ENCODE results near the gene FOXN1. TPM values are rescaled to one million over a fixed set of nuclear protein-coding genes. Genes with fewer than 3 reads are reported as not detected.

The FOXN1 gene
- total and polyA plus RNA-seq, 2 of the 13 experiments (the other 11 are each of a cell fraction or from before 2014, with no cell fraction given), result 0.01 TPM; not detected in 1

DNA sequence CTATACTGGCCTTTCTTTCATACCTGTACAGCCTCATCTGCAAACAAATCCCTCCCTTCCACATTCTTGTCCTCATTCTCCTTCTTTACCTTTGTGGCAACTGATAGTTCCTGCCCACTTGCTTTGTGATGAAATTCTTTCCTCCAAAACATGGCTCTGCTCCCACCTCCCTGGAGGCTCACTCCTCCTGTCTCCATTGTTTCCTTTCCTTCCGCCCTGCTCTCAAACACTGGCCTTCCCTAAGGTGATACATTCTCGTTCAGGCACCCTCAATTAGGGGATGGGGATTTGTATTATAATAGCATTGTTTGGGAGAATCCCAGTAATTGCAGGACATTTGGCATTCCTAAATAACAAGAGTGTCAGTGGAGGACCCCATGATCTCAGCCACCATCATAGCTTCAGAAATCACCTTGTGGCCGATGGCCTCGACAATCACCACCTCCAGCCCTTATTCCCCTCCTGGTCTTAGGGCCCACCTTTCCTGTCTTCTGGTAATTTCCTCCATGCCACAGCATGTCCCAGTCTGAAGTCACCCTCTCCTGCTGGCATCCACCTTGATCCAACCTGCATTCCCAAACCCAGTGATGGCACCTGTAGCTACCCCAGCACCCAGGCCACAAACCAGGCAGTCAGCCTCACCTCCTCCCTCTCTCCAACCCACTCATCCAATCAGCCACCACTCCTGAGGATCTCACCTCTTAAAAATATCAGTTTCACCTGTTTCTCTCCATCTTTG is 38.4 kb downstream of the FOXN1 start (continued):
- TF ChIP-seq, protein P1, sequence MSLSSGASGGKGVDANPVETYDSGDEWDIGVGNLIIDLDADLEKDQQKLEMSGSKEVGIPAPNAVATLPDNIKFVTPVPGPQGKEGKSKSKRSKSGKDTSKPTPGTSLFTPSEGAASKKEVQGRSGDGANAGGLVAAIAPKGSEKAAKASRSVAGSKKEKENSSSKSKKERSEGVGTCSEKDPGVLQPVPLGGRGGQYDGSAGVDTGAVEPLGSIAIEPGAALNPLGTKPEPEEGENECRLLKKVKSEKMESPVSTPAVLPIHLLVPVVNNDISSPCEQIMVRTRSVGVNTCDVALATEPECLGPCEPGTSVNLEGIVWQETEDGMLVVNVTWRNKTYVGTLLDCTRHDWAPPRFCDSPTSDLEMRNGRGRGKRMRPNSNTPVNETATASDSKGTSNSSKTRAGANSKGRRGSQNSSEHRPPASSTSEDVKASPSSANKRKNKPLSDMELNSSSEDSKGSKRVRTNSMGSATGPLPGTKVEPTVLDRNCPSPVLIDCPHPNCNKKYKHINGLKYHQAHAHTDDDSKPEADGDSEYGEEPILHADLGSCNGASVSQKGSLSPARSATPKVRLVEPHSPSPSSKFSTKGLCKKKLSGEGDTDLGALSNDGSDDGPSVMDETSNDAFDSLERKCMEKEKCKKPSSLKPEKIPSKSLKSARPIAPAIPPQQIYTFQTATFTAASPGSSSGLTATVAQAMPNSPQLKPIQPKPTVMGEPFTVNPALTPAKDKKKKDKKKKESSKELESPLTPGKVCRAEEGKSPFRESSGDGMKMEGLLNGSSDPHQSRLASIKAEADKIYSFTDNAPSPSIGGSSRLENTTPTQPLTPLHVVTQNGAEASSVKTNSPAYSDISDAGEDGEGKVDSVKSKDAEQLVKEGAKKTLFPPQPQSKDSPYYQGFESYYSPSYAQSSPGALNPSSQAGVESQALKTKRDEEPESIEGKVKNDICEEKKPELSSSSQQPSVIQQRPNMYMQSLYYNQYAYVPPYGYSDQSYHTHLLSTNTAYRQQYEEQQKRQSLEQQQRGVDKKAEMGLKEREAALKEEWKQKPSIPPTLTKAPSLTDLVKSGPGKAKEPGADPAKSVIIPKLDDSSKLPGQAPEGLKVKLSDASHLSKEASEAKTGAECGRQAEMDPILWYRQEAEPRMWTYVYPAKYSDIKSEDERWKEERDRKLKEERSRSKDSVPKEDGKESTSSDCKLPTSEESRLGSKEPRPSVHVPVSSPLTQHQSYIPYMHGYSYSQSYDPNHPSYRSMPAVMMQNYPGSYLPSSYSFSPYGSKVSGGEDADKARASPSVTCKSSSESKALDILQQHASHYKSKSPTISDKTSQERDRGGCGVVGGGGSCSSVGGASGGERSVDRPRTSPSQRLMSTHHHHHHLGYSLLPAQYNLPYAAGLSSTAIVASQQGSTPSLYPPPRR (CRISPR knock-in tag; IDR thresholded peaks at IDR 0.05; ENCODE audit: borderline replicate concordance), result no peak
- no peak for TF ChIP-seq SAP130 (CRISPR knock-in tag; IDR thresholded peaks at IDR 0.05; ENCODE audit: low read depth)
- TF ChIP-seq NCOA5 (CRISPR knock-in tag; IDR thresholded peaks at IDR 0.05), result no peak
- TF ChIP-seq EP300 (IDR thresholded peaks at IDR 0.05; ENCODE audit: low read depth in 2 of 2, low read length in 2 of 2), result no peak
- TF ChIP-seq EP300 (CRISPR knock-in tag; IDR thresholded peaks at IDR 0.05; ENCODE audit: borderline replicate concordance), result no peak

DNA sequence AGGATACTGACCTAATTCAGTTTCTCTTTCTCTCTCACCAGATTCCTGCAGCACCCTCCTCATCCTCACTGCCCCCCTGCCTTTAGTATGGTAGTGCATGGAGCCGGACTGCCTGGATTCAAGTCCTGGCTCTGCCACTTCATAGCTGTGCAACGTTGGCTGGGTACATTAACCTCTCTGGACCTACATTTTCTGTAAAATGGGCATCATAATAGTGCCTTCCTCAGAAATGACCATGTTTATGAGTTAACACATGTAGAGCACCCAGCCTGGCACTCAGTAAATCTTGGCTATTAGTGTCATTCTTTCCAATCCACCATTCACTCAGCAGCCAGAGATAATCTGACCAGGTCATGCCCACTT is 39.0 kb downstream of the FOXN1 start:
- H3K79me2 ChIP-seq (ENCODE audit: insufficient read depth, low read length), result no peaks in the 10 kb centered on the region
- TF ChIP-seq LCORL (IDR thresholded peaks at IDR 0.05), result no peak
- no peak for TF ChIP-seq LCORL (CRISPR knock-in tag; IDR thresholded peaks at IDR 0.05)
- peak; percentile 68; the same call in 1 of the 2 replicates for TF ChIP-seq ZNF768 (CRISPR knock-in tag; IDR thresholded peaks at IDR 0.05)
- TF ChIP-seq ZNF629 (CRISPR knock-in tag; conservative IDR thresholded peaks at IDR 0.05), result 0 out of 2 replicates have a peak, but pooled peaks have one; percentile 28
- TF ChIP-seq, protein P2, sequence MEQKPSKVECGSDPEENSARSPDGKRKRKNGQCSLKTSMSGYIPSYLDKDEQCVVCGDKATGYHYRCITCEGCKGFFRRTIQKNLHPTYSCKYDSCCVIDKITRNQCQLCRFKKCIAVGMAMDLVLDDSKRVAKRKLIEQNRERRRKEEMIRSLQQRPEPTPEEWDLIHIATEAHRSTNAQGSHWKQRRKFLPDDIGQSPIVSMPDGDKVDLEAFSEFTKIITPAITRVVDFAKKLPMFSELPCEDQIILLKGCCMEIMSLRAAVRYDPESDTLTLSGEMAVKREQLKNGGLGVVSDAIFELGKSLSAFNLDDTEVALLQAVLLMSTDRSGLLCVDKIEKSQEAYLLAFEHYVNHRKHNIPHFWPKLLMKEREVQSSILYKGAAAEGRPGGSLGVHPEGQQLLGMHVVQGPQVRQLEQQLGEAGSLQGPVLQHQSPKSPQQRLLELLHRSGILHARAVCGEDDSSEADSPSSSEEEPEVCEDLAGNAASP (CRISPR knock-in tag; IDR thresholded peaks at IDR 0.05; ENCODE audit: borderline replicate concordance), result no peak
- 35% methylated on average over 2 of the region's 2 CpGs for WGBS (ENCODE audit: low lambda C conversion rate)
- no peak overlapping the region for H3K4me3 ChIP-seq (replicated peaks in 1 of 3; ENCODE audit: insufficient read depth in 1 of 3, low read depth in 2 of 3, low read length in 3 of 3)
- no peak overlapping the region for H3K9ac ChIP-seq (ENCODE audit: insufficient read depth, low read depth, low read length)
- no peaks in the 10 kb centered on the region for H3K9me3 ChIP-seq (ENCODE audit: low read length)
- no peaks in the 10 kb centered on the region for H4K20me1 ChIP-seq (ENCODE audit: insufficient read depth, low read length)
- H3K36me3 ChIP-seq (replicated peaks in 1 of 2; ENCODE audit: control insufficient read depth in 1 of 2, insufficient read depth in 2 of 2, low read length in 2 of 2), result no peaks in the 10 kb centered on the region
- no TSS peak for BruUV-seq (replicated peaks)
- no peak overlapping the region for H2AFZ ChIP-seq (ENCODE audit: low read length)
- ChIA-PET CTCF (ENCODE audit: low intra/inter-chr PET ratio, low total read pairs) (no interaction called here), POLR2A (no interaction called here)
- ATAC-seq, result no peak
- no peak overlapping the region for H3K4me2 ChIP-seq (ENCODE audit: low read depth, low read length)
- FAIRE-seq, result no peak
- no peak overlapping the region for H3K27ac ChIP-seq (ENCODE audit: extremely low read length, insufficient read depth, low read length)
- in situ Hi-C loops (cut with HindIII; ENCODE audit: extremely low pct_ligation_motif_present, low pct_unique_long_range_greater_than_20kb) (no loop called here), intact Hi-C loops (cut with micrococcal nuclease; ENCODE audit: unreplicated experiment) (no loop called here)
- H3K27me3 ChIP-seq (ENCODE audit: control insufficient read depth in 1 of 2, insufficient read depth in 2 of 2, low read length in 2 of 2), result no peaks in the 10 kb centered on the region
- peaks cover 10% of the 10 kb centered on the region; the same call in 1 of the 2 replicates for H3K4me1 ChIP-seq (ENCODE audit: insufficient read depth, low read length)
- DNase-seq (ENCODE audit: low spot score), result no peak

Measured in HepG2 (cell line).